Measurements from ENCODE around the gene EXOC3L2.

The EXOC3L2 gene

DNA sequence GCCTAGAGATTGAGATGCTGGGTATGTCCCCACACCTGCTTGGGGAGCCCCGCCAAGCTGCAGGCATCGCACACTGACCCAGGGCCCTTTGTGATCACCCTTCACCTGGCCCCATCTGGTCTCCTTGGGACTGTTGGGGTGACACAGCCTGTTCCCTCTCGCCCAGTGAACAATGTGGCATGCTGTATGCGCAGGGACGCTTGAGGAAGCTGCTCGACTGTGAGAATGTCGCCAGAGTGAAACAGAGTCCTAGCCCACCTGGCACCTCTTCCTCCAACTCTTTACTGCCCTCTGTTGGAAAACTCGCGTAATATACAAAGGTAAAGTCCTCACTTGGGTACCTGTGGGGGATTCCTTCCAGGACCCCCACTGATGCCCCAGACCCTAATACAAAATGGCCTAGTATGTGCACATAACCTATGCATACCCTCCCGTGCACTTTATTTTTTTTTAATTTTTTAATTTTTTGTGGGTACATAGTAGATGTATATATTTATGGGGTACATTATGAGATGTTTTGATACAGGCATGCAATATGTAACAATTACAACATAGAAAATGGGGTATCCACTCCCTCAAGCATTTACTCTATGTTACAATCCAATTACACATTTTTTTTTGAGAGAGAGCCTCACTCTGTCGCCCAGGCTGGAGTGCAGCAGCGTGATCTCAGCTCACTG is 57.6 kb downstream of the EXOC3L2 start:
- DNase-seq: no peak
- intact Hi-C loops (cut with DNase I): no loop called here

DNA sequence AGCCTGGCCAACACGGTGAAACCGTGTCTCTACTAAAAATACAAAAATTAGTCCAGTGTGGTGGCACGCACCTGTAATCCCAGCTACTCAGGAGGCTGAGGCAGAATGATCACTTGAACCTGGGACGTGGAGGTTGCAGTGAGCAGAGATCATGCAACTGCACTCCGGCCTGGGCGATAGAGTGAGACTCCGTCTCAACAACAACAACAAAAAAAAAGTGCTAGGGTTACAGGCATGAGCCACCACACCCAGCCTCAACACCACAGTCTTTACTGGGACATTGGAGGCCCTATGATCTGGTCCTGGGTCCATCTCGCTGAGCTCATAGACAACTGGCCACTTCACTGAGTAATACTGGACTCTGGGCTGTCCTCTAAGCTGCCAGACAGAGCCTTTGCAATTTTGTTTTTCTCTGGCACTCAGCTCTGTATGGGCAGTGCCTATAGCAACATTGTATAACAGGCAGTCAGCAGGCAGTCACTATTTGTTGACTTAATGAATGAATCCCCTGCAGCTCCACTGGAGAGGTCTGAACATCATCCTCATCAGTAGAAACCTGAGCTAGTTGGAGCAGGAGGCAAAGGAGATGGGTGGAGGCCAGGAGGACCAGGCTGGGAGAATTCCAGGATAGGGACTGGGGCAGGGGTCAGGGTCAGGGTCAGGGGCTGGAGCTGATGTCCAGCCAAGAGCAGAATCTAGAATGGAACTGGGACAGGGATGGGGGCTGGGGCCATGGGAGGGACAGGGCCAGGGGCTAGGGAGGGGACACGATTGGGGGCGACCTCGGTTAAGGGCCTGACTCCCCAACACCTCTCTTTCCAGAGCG is 58.5 kb downstream of the EXOC3L2 start:
- no peak for DNase-seq
- intact Hi-C loops (cut with DNase I): no loop called here

DNA sequence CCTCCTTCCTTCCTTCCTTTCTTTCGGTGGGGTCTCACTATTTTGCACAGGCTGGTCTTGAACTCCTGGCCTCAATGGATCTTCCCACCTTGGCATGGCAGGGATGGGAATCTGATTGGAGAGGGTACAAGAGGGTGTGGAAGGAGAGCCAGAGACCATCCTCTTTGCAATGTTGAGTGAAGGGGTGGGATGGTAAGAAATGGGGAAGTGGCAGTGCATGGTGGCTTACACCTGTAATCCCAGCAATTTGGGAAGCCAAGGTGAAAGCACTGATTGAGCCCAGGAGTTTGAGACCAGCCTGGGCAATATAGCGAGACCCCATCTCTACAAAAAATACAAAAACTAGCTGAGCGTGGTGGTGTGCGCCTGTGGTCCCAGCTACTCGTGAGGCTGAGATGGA is 61.1 kb downstream of the EXOC3L2 start:
- intact Hi-C loops (cut with DNase I): no loop called here
- DNase-seq: no peak

DNA sequence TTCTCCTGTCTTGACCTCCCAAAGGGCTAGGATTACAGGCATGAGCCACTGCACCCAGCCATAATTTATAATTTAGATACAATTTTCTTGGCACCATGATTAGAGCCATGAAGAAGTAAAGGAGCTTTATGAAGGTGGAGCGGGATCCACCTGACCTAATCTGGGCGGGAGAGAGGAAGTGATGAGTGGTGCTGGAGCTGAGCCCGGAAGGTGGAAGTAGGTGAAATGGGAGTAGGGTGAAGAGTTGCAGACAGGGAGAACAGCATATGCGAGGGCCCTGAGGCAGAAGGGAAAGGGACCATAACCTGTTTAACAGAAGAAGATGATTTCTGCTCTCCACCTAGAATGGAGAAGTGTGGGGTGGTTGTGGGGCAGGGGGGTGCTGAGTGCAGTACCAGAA is 62.4 kb downstream of the EXOC3L2 start:
- intact Hi-C loops (cut with DNase I): no loop called here
- DNase-seq: no peak

DNA sequence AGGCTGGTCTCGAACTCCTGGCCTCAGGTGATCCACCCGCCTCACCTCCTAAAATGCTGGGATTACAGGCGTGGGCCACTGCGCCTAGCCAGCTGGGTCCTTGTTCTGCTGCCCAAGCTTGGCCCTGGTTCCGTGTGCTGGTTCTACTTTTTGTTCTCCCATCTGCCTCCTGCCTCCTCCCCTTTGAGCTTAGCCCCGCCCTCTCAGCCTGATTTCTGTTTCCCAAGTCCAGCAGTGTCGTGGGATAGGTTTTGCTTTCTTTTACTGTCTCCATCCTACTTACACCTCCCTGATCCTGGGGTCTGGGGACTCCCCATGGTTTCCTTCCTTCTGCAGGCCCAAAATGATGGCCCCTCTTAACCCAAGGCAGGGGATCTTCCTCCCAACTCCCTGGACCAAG is 64.3 kb downstream of the EXOC3L2 start:
- intact Hi-C loops (cut with DNase I): no loop called here
- DNase-seq: no peak

DNA sequence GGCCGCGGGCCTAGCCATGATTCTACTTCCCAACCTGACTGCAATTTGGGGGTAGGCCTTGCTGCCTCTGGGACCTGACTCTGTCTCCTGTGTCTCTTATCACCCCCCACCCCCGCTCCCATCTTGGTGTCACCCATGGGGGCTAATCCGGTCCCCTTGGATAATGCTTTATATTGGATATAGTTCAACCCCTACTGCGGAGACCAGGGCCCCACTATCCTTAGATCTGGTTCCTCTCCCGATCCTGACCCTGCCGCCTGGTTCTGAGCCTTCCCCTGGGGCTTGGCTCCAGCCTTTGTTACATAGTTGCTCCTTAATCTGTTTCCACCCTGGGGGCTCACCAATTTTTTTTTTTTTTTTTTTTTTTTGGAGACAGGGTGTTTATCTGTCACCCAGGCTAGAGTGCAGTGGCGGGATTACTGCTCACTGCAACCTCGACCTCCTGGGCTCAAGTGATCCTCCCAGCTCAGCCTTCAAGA is 65.3 kb downstream of the EXOC3L2 start:
- DNase-seq: no peak
- intact Hi-C loops (cut with DNase I): no loop called here

DNA sequence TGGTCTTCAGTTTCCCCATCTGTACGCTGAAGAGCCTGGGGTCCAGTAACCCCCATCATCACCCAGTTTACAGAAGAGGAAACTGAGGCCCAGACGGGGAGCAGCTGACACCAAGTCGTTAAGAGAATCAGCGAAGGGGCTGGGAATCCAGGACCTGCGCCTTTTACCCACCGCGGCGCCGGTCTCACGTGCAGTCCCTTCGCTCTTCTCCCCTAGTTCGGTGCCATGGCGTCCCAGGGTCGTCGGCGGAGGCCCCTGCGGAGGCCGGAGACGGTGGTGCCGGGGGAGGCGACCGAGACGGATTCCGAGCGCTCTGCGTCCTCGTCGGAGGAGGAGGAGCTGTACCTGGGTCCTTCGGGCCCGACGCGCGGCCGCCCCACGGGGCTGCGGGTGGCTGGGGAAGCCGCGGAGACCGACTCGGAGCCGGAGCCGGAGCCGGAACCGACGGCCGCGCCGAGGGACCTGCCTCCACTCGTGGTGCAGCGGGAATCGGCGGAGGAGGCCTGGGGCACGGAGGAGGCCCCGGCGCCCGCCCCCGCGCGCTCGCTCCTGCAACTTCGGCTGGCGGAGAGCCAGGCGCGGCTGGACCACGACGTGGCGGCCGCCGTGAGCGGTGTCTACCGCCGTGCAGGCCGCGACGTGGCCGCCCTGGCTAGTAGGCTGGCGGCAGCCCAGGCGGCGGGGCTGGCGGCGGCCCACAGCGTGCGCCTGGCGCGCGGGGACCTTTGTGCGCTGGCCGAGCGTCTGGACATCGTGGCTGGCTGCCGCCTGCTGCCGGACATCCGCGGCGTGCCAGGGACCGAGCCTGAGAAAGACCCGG is 65.9 kb downstream of the EXOC3L2 start:
- intact Hi-C loops (cut with DNase I): no loop called here
- DNase-seq: peak in 1 of 10 donors; percentile 27

DNA sequence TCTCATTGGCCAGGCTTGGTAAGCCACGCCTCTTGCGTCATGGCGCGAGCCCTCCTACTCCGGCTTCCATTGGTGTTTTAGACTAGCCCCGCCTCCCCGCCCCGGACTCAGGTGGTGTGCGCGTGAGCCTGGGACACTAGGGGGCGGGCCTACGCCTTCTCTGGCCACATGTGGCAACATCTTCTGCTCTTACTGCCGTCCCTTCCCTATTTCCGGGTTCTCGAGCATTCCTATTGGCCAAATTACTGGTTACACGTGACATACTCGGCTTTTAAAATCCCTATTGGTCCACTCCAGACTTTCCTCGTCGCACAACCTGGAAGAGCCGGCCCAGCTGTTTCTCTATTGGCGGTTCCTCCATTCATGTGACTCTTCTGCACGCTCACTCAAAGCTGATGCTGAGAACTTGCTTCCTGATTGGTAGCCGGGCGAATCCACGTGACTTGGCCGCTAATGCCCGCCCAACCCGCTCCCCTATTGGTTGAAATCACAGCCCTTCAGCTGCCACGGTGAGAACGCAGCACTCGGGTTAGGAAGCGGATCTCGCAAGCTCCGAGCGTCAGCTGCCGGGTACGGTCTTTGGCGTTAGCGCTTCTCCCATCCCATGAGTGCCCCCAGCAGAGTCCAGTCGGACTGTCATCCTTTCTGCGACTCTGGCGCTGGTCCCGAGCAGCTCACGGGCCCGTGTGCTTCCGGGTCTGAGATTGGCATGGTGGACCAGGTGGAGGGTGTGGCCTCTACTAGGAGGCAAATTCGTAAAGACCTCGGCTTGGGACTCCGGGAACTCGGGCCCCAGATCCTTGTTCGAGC is 66.7 kb downstream of the EXOC3L2 start, which contains the start of gene BLOC1S3:
BLOC1S3 (plus strand) TSS at position 523 of the 810 bp plus-strand sequence. CDS start 513 bp downstream, outside the sequence.
- DNase-seq: peak; percentile 99 to 100 (median 99)
- intact Hi-C loops (cut with DNase I): loop anchor here (1.0 kb wide), 1 partner anchor 87 kb away; no protein-coding TSS in a partner anchor

DNA sequence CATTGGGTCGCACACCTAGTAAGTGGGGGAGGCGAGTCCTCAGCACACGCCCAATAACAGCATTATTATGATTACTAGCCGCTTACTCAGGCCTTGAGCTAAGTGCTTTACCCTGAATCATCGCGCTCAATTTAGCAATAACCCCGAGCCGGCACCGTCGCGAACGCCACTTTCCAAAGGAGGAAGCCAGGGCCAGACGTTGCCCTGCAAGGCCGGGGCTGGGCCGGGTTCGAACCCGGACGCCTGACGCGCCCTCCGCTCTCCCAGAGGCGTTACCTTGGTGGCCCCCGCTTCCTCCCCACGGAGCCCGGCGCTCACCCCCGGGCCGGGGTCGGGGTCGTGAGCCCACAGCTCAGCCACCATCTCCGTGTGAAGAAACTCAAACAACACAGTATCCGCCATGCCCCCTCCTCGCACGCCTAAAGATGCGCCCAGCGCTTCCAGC is 67.4 kb downstream of the EXOC3L2 start, which contains the start of gene TRAPPC6A:
TRAPPC6A (minus strand) TSS at position 421 of the 445 bp plus-strand sequence; CDS start at position 402, 19 bp downstream.
- intact Hi-C loops (cut with DNase I): loop anchor here (1.0 kb wide), 1 partner anchor 87 kb away; no protein-coding TSS in a partner anchor

DNA sequence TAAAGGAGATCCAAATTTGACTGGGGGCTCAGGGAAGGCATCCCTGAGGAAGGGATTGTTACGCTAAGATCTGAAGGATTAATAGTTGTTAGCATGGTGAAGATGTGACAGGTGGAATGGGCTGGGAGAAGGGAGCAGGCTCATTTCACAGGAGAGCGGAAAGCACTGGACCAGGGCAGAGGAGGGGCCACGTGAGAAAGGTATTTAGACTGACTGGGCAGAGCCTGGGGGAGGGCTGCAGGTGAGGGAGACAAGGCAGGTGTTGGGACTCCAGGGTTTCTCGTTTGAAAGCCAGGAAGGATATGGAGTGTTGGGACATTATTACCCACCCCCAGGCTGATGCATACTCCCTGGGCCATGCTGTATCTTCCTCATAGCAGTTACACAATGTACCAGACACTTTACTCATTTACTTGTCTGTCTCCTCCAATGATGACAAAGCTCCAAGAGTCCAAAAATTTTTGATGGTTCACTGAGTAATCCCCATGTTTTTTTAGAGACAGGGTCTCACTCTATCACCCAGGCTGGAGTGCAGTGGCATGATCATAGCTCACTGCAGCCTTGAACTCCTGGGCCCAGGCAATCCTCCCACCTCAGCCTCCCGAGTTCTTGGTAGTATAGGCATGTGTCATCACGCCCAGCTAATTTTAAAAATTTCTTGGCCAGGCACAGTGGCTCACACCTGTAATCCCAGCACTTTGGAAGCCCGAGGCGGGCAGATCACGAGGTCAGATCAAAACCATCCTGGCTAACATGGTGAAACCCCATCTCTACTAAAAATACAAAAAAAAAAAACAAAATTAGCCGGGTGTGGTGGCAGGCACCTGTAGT is 69.5 kb downstream of the EXOC3L2 start:
- no peak for DNase-seq
- intact Hi-C loops (cut with DNase I): no loop called here

More for the DNA sequence above, 67.4 kb downstream of the EXOC3L2 start, which contains the start of gene TRAPPC6A:
- no peak for DNase-seq

DNA sequence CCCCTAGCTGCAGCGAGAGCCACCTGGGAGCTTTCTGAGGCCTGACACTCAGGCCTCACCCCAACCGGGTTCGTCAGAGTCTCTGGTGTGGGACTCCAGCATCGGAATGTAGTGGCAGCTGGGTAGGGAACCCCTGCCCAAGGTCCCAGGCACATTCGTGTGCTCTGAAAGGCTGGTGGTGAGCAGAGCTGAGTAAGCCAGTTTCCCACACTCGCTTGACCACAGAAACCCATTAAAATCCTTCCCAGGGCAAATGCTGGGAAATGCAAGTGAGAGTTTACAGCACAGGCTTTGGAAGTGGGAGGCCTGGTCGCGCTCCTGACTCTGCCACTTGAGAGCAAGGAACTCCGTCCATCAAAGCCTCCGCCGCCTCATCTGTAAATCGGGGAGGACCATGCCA is 71.4 kb downstream of the EXOC3L2 start:
- DNase-seq: no peak
- intact Hi-C loops (cut with DNase I): no loop called here

DNA sequence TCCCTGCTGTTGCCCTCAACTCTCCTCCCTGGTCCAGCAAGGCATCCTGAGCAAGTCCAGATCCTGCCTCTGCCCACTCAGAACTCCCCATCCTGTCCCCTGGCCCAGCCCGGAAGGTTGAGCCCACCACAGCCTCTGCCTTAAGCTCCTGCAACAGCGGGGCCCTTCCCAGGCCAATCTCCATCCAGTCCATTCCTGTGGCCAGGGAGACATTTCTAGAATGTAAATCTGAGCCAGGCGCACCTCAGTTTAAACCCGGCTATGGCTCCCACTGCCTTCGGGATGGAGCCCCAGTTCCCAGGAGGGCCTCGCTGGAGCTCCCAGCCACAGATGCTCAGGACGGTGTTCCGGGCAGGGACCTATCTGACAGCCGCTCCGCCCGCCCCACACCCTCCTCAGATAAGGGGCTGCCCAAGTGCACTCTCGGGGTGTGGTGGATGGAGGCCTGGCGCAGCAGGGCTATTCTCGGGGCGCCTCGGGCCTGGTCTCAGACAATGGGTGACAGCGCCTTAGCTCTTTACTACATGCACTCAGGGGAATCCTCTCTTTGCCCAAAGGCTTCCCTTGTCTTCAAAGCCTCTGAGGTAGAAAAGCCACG is 72.5 kb downstream of the EXOC3L2 start:
- DNase-seq: no peak
- intact Hi-C loops (cut with DNase I): no loop called here

DNA sequence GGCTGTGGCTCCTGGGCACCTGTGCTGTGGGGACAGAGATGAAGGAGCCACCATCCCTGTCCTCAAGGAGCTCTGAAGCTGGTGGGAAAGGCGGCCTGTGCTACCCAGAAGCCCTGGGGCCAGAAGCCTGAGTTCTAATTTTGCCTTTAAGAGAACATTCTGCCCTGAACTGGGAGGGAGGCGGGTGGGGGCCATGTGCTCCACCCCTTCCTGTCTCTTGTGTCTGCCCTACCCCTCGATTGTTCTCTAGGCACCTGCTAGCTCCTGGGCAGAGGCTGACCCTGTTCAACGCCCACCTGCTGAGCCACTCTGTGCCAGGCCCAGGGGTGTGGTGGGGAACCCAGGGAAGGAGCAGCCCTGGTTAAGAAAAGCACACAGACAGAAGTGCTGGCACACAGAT is 73.0 kb downstream of the EXOC3L2 start:
- no peak for DNase-seq
- intact Hi-C loops (cut with DNase I): no loop called here

DNA sequence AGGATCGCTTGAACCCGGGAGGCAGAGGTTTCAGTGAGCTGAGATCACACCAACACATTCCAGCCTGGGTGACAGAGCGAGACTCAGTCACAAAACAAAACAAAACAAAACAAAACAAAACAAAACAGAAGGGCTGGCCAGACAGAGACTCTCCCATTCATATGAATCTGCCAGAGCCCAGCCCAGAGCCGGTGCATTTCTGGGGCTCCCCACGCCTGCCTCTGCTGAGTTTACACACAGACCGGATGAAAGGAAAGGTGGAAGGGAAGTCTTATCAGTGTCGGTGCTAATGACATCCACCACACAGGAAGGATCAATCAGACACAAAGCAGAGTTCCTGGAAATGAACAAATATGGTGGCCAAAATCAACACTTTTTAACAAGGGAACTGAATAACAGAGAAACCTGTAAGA is 74.0 kb downstream of the EXOC3L2 start:
- intact Hi-C loops (cut with DNase I): no loop called here

DNA sequence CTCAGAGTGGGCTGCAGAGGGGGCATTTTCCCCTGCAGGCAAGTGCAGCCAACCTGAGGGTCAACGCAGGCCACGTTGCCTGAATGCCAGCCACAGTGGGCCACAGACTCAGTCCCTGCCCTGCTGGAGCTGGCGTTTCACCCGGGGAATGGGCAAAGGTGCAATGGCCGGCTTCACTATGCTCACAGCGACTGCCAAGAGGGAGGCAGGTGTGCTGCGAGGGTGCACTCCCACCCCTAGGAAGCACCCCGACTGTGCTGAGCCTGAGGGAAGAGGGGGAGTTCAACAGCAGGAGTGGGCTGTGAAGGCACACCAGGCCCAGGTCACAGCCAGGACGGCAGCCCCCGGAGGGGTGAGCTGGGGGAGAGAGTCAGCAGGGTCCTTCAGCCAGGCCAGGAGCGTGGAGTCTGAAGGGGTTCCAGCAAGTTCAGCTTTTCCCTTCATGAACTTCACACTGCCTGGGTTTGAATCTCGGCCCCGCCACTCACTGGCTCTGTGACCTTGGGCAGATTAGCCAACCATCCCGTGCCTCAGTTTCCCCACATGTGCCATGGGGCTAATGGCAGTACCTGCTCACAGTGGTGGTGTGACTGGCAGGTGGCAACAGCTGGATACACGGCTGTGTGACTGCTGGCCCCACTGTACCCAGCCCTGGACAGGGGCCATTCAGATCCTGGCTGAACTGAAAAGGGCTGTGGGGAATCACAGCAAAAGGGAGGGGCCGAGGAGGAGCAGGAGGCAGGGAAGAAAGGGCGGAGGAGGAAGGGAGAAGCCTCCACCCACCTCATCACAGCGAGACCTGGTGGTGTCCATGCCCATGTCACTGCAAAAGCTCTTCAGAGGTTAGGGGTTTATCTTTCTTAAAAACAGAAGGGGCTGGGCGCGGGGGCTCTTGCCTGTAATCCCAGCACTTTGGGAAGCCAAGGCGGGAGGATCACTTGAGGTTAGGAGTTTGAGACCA is 74.8 kb downstream of the EXOC3L2 start:
- DNase-seq: no peak
- intact Hi-C loops (cut with DNase I): no loop called here

More for the DNA sequence above, 74.0 kb downstream of the EXOC3L2 start:
- no peak for DNase-seq

DNA sequence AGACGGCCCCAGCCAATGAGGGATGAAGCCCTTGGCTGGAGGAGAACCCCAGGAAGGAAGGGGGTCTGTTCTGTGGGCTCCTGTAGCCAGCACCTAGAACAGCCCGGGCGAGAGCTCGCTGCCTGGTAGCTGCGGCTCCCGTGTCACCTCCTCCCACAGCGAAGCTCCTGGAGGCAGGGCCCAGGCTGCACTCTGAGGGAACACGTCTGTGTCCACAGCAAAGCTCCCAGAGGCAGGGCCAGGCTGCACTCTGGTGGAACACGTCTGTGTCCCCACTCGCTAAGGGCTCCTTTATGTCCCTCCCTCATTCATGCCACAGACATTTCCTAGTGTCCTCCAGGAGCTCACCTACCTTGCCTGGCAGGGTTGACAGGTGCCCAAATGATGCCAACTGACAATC is 75.6 kb downstream of the EXOC3L2 start:
- intact Hi-C loops (cut with DNase I): no loop called here
- no peak for DNase-seq

DNA sequence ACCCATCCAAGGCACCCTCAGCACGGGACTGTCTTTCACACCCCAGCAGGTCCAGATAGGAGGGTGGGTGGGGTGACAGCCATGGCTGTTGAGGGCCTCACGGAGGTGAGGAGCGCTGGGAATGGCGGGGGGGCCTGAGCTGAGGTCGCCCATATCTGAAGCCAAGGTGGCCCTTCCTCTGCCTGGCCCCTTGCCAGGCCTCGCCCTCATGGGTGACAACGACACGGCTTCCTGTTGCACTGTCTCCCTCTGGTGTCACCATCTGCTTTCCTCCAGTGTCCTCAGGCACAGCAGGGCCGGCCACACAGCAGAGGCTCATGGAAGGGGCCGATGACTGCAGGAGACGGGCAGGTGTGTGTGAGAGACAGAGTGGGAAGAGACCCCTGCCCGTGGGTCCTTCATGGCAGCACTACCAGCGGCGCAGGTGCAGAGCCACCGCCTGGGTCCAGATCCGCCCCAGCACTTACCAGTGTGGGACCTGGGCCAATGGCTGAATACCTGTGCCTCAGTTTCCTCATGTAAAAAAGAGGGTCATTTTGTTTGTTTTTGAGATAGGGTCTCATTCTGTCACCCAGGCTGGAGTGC is 76.3 kb downstream of the EXOC3L2 start:
- intact Hi-C loops (cut with DNase I): no loop called here
- DNase-seq: no peak
